ENCODE data around the gene FUBP3.

DNA sequence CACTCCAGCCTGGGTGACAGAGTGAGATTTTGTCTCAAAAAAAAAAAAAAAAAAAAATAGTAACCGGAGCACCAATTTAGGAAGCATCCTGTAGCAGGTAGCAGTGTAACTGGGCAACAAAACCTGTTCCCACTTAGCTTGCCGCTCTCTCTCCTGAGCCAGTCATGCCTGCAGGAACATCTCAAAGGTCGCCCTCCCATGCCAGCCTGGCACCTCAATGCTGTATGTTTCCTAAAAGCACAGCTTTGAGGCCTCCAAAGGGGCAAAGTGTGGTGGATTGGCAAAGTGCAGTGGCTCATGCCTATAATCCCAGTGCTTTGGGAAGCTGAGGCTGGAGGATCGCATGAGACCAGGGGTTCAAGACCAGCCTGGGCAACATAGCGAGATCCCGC lies 22.3 kb upstream of the FUBP3 start:
- TF ChIP-seq, protein P1, sequence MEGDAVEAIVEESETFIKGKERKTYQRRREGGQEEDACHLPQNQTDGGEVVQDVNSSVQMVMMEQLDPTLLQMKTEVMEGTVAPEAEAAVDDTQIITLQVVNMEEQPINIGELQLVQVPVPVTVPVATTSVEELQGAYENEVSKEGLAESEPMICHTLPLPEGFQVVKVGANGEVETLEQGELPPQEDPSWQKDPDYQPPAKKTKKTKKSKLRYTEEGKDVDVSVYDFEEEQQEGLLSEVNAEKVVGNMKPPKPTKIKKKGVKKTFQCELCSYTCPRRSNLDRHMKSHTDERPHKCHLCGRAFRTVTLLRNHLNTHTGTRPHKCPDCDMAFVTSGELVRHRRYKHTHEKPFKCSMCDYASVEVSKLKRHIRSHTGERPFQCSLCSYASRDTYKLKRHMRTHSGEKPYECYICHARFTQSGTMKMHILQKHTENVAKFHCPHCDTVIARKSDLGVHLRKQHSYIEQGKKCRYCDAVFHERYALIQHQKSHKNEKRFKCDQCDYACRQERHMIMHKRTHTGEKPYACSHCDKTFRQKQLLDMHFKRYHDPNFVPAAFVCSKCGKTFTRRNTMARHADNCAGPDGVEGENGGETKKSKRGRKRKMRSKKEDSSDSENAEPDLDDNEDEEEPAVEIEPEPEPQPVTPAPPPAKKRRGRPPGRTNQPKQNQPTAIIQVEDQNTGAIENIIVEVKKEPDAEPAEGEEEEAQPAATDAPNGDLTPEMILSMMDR (IDR thresholded peaks at IDR 0.05): no peak
- TF ChIP-seq POLR2A (IDR thresholded peaks at IDR 0.05): no peak
